HCT116 (cell line): ENCODE data around the gene FTHL17.

ENCODE experiments used
- JUND ChIP-seq: IDR thresholded peaks from 2 replicates; pipeline ENCODE4 v1.6.1; 2012
- POLR2A ChIP-seq: IDR thresholded peaks from 2 replicates; pipeline ENCODE4 v1.7.0; 2011; ENCODE audit warnings: borderline replicate concordance; ENCODE audit not compliant: insufficient read depth, insufficient read length; ENCODE audit errors: extremely low read depth
- POLR2AphosphoS5 ChIP-seq: IDR thresholded peaks from 2 replicates; pipeline ENCODE4 v1.6.1; 2011; ENCODE audit warnings: mild to moderate bottlenecking, low read depth, low read length, moderate library complexity
- SIN3A ChIP-seq: IDR thresholded peaks from 2 replicates; pipeline ENCODE4 v1.6.1; 2012; ENCODE audit warnings: low read depth
- ZNF274 ChIP-seq: fragments of 200-500 bp; sonication (Bioruptor generic); IDR thresholded peaks from 2 replicates; pipeline ENCODE4 v1.6.1; 2014; ENCODE audit warnings: mild to moderate bottlenecking, low read depth, low read length, inconsistent platforms
- TF ChIP-seq, protein P1 (sequence below), 3 experiments: fragments of 200-600 bp in 1 of 3; sonication (generic) in 1 of 3; IDR thresholded peaks in 2 of 3; conservative IDR thresholded peaks in 1 of 3; 2 replicates each; pipeline ENCODE4 v1.5.1; 2012 to 2017; ENCODE audit warnings: low read depth in 2 of 3, low read length in 2 of 3, antibody characterized with exemption in 1 of 3, borderline replicate concordance in 1 of 3, control low read depth in 1 of 3, mild to moderate bottlenecking in 1 of 3, mixed read lengths in 1 of 3, mixed run types in 1 of 3, moderate library complexity in 1 of 3; ENCODE audit not compliant: insufficient read depth in 1 of 3

DNA sequence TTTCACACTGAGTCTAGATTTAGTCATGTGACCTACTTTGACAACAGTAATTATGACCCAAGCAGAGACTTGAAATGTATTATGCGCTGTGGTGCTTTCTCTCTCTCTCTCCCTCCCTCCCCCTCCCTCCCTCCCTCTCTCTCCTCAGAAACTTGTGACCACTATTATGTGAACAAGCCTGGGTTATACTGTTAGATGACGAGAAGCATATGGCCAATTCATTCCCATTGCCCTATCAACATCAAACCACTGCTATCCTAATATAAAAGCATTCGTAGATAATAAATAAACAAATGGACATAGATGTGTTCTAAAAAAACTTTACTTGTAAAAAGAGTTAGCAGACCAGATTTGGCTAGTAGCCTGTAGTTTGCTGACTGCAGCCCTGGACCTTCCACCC is 18.2 kb downstream of the FTHL17 start:
- TF ChIP-seq POLR2AphosphoS5 (no peak), POLR2A (no peak), JUND (no peak), ZNF274 (no peak), SIN3A (no peak)
- TF ChIP-seq, protein P1, sequence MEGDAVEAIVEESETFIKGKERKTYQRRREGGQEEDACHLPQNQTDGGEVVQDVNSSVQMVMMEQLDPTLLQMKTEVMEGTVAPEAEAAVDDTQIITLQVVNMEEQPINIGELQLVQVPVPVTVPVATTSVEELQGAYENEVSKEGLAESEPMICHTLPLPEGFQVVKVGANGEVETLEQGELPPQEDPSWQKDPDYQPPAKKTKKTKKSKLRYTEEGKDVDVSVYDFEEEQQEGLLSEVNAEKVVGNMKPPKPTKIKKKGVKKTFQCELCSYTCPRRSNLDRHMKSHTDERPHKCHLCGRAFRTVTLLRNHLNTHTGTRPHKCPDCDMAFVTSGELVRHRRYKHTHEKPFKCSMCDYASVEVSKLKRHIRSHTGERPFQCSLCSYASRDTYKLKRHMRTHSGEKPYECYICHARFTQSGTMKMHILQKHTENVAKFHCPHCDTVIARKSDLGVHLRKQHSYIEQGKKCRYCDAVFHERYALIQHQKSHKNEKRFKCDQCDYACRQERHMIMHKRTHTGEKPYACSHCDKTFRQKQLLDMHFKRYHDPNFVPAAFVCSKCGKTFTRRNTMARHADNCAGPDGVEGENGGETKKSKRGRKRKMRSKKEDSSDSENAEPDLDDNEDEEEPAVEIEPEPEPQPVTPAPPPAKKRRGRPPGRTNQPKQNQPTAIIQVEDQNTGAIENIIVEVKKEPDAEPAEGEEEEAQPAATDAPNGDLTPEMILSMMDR (IDR thresholded peaks at IDR 0.05 in 2 of 3, conservative IDR thresholded peaks at IDR 0.05 in 1 of 3; ENCODE audit: borderline replicate concordance in 1 of 3, insufficient read depth in 1 of 3, low read depth in 2 of 3, low read length in 2 of 3) = no peak
